ENCODE results near the gene GOLPH3L. TPM values are rescaled to one million over a fixed set of nuclear protein-coding genes. Genes with fewer than 3 reads are reported as not detected.

The GOLPH3L gene
- total and polyA plus RNA-seq, 2 of the 13 experiments (the other 11 are each of a cell fraction or from before 2014, with no cell fraction given): 8.2 to 12.8 TPM

DNA sequence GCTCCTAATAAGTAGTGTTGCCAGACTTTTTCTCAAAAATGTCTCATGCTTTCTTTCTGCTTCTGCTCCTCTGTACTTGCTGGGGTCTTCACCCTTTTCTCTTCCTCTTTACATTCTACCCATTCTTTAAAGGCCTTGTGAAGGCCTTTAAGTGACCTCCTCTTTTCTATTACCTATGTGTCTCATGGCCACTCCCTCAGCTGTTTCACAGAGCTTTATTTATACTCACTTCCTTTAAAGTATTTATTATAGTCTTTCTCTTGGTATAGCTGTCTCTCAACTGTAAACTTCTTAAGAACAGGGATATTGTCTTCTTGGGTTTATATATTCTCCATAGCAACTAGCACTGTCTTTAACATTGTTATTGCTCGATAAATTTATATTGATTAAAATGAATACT lies 792 bp downstream of the GOLPH3L start:
- FAIRE-seq (no peak), ATAC-seq (no peak), DNase-seq (ENCODE audit: low spot score) (no peak)
- in situ Hi-C loops (cut with HindIII; ENCODE audit: extremely low pct_ligation_motif_present, low pct_unique_long_range_greater_than_20kb) (no loop called here), intact Hi-C loops (cut with micrococcal nuclease; ENCODE audit: unreplicated experiment) (loop anchor here (2.0 to 10.0 kb wide), 3 partner anchors 71 to 134 kb away; partner anchors contain the start of gene ENSA)
- Histone ChIP-seq H3K27ac (ENCODE audit: extremely low read length, insufficient read depth, low read length) (no peak overlapping the region), H3K36me3 (replicated peaks in 1 of 2; ENCODE audit: control insufficient read depth in 1 of 2, insufficient read depth in 2 of 2, low read length in 2 of 2) (peaks cover 2 to 24% of the 10 kb centered on the region in 2 experiments; a peak in 4 of 5 replicates), H3K4me2 (ENCODE audit: low read depth, low read length) (peak overlapping the region; percentile 74), H3K4me3 (replicated peaks in 1 of 3; ENCODE audit: insufficient read depth in 1 of 3, low read depth in 2 of 3, low read length in 3 of 3) (peak overlapping the region; percentile 73 to 99 (median 83); a peak in 5 of 6 replicates), H3K9ac (ENCODE audit: insufficient read depth, low read depth, low read length) (peak overlapping the region; percentile 67; the same call in 1 of the 2 replicates), H2AFZ (ENCODE audit: low read length) (no peak overlapping the region), H3K4me1 (ENCODE audit: insufficient read depth, low read length) (0 out of 2 replicates have a peak, but pooled peaks cover 17% of the 10 kb centered on the region), H3K27me3 (ENCODE audit: control insufficient read depth in 1 of 2, insufficient read depth in 2 of 2, low read length in 2 of 2) (no peaks in the 10 kb centered on the region; a peak in 2 of 5 replicates), H4K20me1 (ENCODE audit: insufficient read depth, low read length) (no peaks in the 10 kb centered on the region), H3K9me3 (ENCODE audit: low read length) (no peaks in the 10 kb centered on the region), H3K79me2 (ENCODE audit: insufficient read depth, low read length) (peaks cover 10% of the 10 kb centered on the region)
- ChIA-PET CTCF (ENCODE audit: low intra/inter-chr PET ratio, low total read pairs) (no interaction called here), POLR2A (interaction anchor here (1.0 to 2.9 kb wide), 4 partner anchors 67 to 135 kb away, joined by 3 to 17 read pairs (median 12); partner anchors contain the start of genes ENSA and MCL1)
- BruUV-seq (replicated peaks): TSS peak; percentile 61
- WGBS (ENCODE audit: low lambda C conversion rate): 0% methylated on average over 1 of the region's 1 CpG
- TF ChIP-seq SP5 (CRISPR knock-in tag; IDR thresholded peaks at IDR 0.05; ENCODE audit: borderline replicate concordance, low read depth) (no peak), ZNF30 (CRISPR knock-in tag; IDR thresholded peaks at IDR 0.05) (no peak), TAF15 (IDR thresholded peaks at IDR 0.05; ENCODE audit: low read depth, low read length, poor library complexity, severe bottlenecking) (no peak), ZFAT (CRISPR knock-in tag; conservative IDR thresholded peaks at IDR 0.05) (no peak), ZNF891 (CRISPR knock-in tag; IDR thresholded peaks at IDR 0.05) (no peak), TCF12 (IDR thresholded peaks at IDR 0.05) (no peak), TCF12 (CRISPR knock-in tag; IDR thresholded peaks at IDR 0.05) (no peak), HES4 (CRISPR knock-in tag; IDR thresholded peaks at IDR 0.05; ENCODE audit: borderline replicate concordance) (no peak), IKZF1 (IDR thresholded peaks at IDR 0.05) (no peak), NR2F1 (CRISPR knock-in tag; IDR thresholded peaks at IDR 0.05) (no peak)
- TF ChIP-seq, protein P1, sequence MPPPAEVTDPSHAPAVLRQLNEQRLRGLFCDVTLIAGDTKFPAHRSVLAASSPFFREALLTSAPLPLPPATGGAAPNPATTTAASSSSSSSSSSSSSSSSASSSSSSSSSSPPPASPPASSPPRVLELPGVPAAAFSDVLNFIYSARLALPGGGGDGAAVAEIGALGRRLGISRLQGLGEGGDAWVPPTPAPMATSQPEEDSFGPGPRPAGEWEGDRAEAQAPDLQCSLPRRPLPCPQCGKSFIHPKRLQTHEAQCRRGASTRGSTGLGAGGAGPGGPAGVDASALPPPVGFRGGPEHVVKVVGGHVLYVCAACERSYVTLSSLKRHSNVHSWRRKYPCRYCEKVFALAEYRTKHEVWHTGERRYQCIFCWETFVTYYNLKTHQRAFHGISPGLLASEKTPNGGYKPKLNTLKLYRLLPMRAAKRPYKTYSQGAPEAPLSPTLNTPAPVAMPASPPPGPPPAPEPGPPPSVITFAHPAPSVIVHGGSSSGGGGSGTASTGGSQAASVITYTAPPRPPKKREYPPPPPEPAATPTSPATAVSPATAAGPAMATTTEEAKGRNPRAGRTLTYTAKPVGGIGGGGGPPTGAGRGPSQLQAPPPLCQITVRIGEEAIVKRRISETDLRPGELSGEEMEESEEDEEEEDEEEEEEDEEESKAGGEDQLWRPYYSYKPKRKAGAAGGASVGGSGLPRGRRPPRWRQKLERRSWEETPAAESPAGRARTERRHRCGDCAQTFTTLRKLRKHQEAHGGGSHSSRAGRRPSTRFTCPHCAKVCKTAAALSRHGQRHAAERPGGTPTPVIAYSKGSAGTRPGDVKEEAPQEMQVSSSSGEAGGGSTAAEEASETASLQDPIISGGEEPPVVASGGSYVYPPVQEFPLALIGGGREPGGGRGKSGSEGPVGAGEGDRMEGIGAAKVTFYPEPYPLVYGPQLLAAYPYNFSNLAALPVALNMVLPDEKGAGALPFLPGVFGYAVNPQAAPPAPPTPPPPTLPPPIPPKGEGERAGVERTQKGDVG (CRISPR knock-in tag; IDR thresholded peaks at IDR 0.05; ENCODE audit: borderline replicate concordance): no peak
- TF ChIP-seq, protein P2, sequence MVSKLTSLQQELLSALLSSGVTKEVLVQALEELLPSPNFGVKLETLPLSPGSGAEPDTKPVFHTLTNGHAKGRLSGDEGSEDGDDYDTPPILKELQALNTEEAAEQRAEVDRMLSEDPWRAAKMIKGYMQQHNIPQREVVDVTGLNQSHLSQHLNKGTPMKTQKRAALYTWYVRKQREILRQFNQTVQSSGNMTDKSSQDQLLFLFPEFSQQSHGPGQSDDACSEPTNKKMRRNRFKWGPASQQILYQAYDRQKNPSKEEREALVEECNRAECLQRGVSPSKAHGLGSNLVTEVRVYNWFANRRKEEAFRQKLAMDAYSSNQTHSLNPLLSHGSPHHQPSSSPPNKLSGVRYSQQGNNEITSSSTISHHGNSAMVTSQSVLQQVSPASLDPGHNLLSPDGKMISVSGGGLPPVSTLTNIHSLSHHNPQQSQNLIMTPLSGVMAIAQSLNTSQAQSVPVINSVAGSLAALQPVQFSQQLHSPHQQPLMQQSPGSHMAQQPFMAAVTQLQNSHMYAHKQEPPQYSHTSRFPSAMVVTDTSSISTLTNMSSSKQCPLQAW (CRISPR knock-in tag; IDR thresholded peaks at IDR 0.05): no peak
- TF ChIP-seq, protein P3, sequence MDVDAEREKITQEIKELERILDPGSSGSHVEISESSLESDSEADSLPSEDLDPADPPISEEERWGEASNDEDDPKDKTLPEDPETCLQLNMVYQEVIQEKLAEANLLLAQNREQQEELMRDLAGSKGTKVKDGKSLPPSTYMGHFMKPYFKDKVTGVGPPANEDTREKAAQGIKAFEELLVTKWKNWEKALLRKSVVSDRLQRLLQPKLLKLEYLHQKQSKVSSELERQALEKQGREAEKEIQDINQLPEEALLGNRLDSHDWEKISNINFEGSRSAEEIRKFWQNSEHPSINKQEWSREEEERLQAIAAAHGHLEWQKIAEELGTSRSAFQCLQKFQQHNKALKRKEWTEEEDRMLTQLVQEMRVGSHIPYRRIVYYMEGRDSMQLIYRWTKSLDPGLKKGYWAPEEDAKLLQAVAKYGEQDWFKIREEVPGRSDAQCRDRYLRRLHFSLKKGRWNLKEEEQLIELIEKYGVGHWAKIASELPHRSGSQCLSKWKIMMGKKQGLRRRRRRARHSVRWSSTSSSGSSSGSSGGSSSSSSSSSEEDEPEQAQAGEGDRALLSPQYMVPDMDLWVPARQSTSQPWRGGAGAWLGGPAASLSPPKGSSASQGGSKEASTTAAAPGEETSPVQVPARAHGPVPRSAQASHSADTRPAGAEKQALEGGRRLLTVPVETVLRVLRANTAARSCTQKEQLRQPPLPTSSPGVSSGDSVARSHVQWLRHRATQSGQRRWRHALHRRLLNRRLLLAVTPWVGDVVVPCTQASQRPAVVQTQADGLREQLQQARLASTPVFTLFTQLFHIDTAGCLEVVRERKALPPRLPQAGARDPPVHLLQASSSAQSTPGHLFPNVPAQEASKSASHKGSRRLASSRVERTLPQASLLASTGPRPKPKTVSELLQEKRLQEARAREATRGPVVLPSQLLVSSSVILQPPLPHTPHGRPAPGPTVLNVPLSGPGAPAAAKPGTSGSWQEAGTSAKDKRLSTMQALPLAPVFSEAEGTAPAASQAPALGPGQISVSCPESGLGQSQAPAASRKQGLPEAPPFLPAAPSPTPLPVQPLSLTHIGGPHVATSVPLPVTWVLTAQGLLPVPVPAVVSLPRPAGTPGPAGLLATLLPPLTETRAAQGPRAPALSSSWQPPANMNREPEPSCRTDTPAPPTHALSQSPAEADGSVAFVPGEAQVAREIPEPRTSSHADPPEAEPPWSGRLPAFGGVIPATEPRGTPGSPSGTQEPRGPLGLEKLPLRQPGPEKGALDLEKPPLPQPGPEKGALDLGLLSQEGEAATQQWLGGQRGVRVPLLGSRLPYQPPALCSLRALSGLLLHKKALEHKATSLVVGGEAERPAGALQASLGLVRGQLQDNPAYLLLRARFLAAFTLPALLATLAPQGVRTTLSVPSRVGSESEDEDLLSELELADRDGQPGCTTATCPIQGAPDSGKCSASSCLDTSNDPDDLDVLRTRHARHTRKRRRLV (CRISPR knock-in tag; IDR thresholded peaks at IDR 0.05): no peak
- TF ChIP-seq, protein P4, sequence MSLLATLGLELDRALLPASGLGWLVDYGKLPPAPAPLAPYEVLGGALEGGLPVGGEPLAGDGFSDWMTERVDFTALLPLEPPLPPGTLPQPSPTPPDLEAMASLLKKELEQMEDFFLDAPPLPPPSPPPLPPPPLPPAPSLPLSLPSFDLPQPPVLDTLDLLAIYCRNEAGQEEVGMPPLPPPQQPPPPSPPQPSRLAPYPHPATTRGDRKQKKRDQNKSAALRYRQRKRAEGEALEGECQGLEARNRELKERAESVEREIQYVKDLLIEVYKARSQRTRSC (CRISPR knock-in tag; IDR thresholded peaks at IDR 0.05; ENCODE audit: low read depth): no peak
